Ramos (cell line): ENCODE data around the gene MIGA2.
"Not testable (repeated sequence)": the region's sequence is repeated elsewhere in the genome, so short reads cannot be mapped to it uniquely, and the experiment has no call there.

Source experiments
- in situ Hi-C: fragments of 300-500 bp; cut with MboI; formaldehyde crosslinking; loops from one replicate; pipeline ENCODE4 v1.14.3; 2022; ENCODE audit warnings: low sequenced_read_pairs; ENCODE audit not compliant: unreplicated experiment

Gene MIGA2

GRCh38 chr9:129036241-129036922, at the start of gene MIGA2:
Gene MIGA2 (plus strand): TSS chr9:129036626. CDS start chr9:129040595, 3,969 bp downstream.
- in situ Hi-C loops = no loop called here

GRCh38 chr9:128986671-128987070, 49.8 kb upstream of the MIGA2 start:
- in situ Hi-C loops = no loop called here

GRCh38 chr9:128987805-128988204, 48.6 kb upstream of the MIGA2 start:
- in situ Hi-C loops = no loop called here

GRCh38 chr9:128992995-128993394, 43.4 kb upstream of the MIGA2 start:
- in situ Hi-C loops = no loop called here

GRCh38 chr9:128995791-128996190, 40.6 kb upstream of the MIGA2 start:
- in situ Hi-C loops = no loop called here

GRCh38 chr9:128998462-128998861, 38.0 kb upstream of the MIGA2 start:
- in situ Hi-C loops = no loop called here

- in situ Hi-C loops = no loop called here
Observed at GRCh38 chr9:128999581-129000206, 36.7 kb upstream of the MIGA2 start.

- in situ Hi-C loops = no loop called here
Observed at GRCh38 chr9:129001504-129002325, 34.7 kb upstream of the MIGA2 start.

GRCh38 chr9:129002992-129003391, 33.4 kb upstream of the MIGA2 start:
- in situ Hi-C loops = no loop called here

- in situ Hi-C loops = not testable (repeated sequence)
Observed at GRCh38 chr9:129004173-129004572, 32.3 kb upstream of the MIGA2 start.

GRCh38 chr9:129005336-129005997, 31.0 kb upstream of the MIGA2 start:
- in situ Hi-C loops = no loop called here

GRCh38 chr9:129006328-129007034, 29.9 kb upstream of the MIGA2 start:
- in situ Hi-C loops = no loop called here

GRCh38 chr9:129007035-129007765, 29.2 kb upstream of the MIGA2 start:
- in situ Hi-C loops = no loop called here

- in situ Hi-C loops = no loop called here
Observed at GRCh38 chr9:129007766-129008468, 28.5 kb upstream of the MIGA2 start.

- in situ Hi-C loops = no loop called here
Observed at GRCh38 chr9:129008469-129008965, 27.9 kb upstream of the MIGA2 start.

- in situ Hi-C loops = no loop called here
Observed at GRCh38 chr9:129008986-129009583, 27.3 kb upstream of the MIGA2 start.

GRCh38 chr9:129009584-129010141, 26.8 kb upstream of the MIGA2 start:
- in situ Hi-C loops = no loop called here
